ENCODE data around the gene PARD3B. TPM values are rescaled to one million over a fixed set of nuclear protein-coding genes. Genes with fewer than 3 reads are reported as not detected.

The PARD3B gene
- total and polyA plus RNA-seq, 2 of the 13 experiments (the other 11 are each of a cell fraction or from before 2014, with no cell fraction given) = 0.71 to 2.3 TPM

- H4K20me1 ChIP-seq (ENCODE audit: insufficient read depth, low read length) = no peaks in the 10 kb centered on the region
- no peak for ATAC-seq
- WGBS (ENCODE audit: low lambda C conversion rate) = 59% methylated on average over 1 of the region's 1 CpG
- in situ Hi-C loops (cut with HindIII; ENCODE audit: extremely low pct_ligation_motif_present, low pct_unique_long_range_greater_than_20kb) = no loop called here
- no TSS peak for BruUV-seq (replicated peaks)
- peaks cover 63% of the 10 kb centered on the region for H3K9me3 ChIP-seq (ENCODE audit: low read length)
- ChIA-PET CTCF (ENCODE audit: low intra/inter-chr PET ratio, low total read pairs) (no interaction called here), POLR2A (no interaction called here)
- no peaks in the 10 kb centered on the region for H3K27me3 ChIP-seq (ENCODE audit: control insufficient read depth in 1 of 2, insufficient read depth in 2 of 2, low read length in 2 of 2)
- H3K4me1 ChIP-seq (ENCODE audit: insufficient read depth, low read length) = no peaks in the 10 kb centered on the region
- DNase-seq (ENCODE audit: low spot score) = no peak
- intact Hi-C loops (cut with micrococcal nuclease; ENCODE audit: unreplicated experiment) = no loop called here
- no peak overlapping the region for H2AFZ ChIP-seq (ENCODE audit: low read length)
- H3K36me3 ChIP-seq (replicated peaks in 1 of 2; ENCODE audit: control insufficient read depth in 1 of 2, insufficient read depth in 2 of 2, low read length in 2 of 2) = no peaks in the 10 kb centered on the region
- H3K27ac ChIP-seq (ENCODE audit: extremely low read length, insufficient read depth, low read length) = no peak overlapping the region
- H3K79me2 ChIP-seq (ENCODE audit: insufficient read depth, low read length) = no peaks in the 10 kb centered on the region
- FAIRE-seq = no peak
- H3K4me3 ChIP-seq (replicated peaks in 1 of 3; ENCODE audit: insufficient read depth in 1 of 3, low read depth in 2 of 3, low read length in 3 of 3) = no peak overlapping the region
- H3K4me2 ChIP-seq (ENCODE audit: low read depth, low read length) = no peak overlapping the region
- TF ChIP-seq ZNF30 (CRISPR knock-in tag; IDR thresholded peaks at IDR 0.05) (no peak), SOX13 (IDR thresholded peaks at IDR 0.05) (no peak), SOX13 (CRISPR knock-in tag; conservative IDR thresholded peaks at IDR 0.05 in 1 of 2, IDR thresholded peaks at IDR 0.05 in 1 of 2) (no peak), MAFF (IDR thresholded peaks at IDR 0.05; ENCODE audit: low read depth, low read length) (no peak), MXD3 (CRISPR knock-in tag; IDR thresholded peaks at IDR 0.05) (no peak), POLR2AphosphoS2 (IDR thresholded peaks at IDR 0.05; ENCODE audit: low read depth, low read length) (no peak), BRF2 (CRISPR knock-in tag; IDR thresholded peaks at IDR 0.05) (no peak), ZNF768 (CRISPR knock-in tag; IDR thresholded peaks at IDR 0.05) (no peak), CEBPB (IDR thresholded peaks at IDR 0.05; ENCODE audit: borderline replicate concordance, low read depth, low read length) (no peak), KLF6 (CRISPR knock-in tag; IDR thresholded peaks at IDR 0.05) (no peak), ISX (CRISPR knock-in tag; conservative IDR thresholded peaks at IDR 0.05) (no peak), NKX3-1 (CRISPR knock-in tag; IDR thresholded peaks at IDR 0.05) (no peak), KDM2A (CRISPR knock-in tag; IDR thresholded peaks at IDR 0.05; ENCODE audit: borderline replicate concordance, low read depth) (no peak), CAMTA2 (CRISPR knock-in tag; IDR thresholded peaks at IDR 0.05; ENCODE audit: borderline replicate concordance) (no peak), ZNF513 (CRISPR knock-in tag; conservative IDR thresholded peaks at IDR 0.05) (no peak), TBP (CRISPR knock-in tag; IDR thresholded peaks at IDR 0.05) (no peak), SCMH1 (CRISPR knock-in tag; IDR thresholded peaks at IDR 0.05; ENCODE audit: borderline replicate concordance) (no peak), KLF12 (CRISPR knock-in tag; IDR thresholded peaks at IDR 0.05; ENCODE audit: borderline replicate concordance) (no peak), SAP130 (CRISPR knock-in tag; IDR thresholded peaks at IDR 0.05; ENCODE audit: low read depth) (no peak)
- no peak overlapping the region for H3K9ac ChIP-seq (ENCODE audit: insufficient read depth, low read depth, low read length)
Observed at GRCh38 chr2:204657024-204657423, 111.7 kb downstream of the PARD3B start.

Data from HepG2 (cell line).